HUDEP-2 (cell line): ENCODE data around the gene ACOX1.

Experiments used
- DNase-seq, 76 experiments: peaks; one replicate each; lab custom pipeline; 2025; ENCODE audit not compliant: unreplicated experiment in 76 of 76; lab: John Stamatoyannopoulos, UW

The ACOX1 gene

DNA sequence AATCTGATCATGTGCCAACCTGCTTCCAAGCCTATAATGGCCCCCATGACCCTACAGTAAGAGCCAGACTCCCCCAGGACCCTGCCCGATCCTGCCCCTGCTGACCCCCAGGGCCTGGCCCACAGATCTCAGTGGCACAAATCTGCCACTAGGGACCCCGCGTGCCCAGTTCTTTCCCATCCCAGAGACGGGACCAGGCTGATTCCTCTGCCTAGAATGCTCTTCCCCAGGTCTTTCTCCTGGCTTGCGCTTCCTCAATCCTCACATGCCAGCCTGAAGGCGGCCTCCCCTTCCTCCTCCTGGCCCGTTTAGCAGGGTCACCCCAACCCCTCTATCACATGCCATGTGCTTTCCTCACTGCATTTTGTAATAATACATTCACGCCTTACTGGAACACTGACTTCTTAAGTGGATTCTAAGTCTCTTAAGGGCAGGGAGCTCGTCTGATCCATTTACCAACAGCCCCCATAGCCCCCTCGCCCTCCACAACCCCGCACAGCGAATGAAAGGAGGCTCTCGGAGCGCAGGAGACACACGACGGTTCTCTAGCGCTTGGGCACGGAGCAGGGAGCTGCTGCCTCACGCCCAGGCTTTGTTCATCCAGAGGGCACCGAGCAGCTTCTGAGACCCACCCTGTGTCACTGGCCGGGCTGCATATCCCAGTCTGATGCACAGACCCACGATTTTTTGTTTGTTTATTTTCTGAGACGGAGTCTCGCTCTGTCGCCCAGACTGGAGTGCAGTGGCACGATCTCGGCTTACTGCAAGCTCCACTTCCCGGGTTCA is 83.4 kb downstream of the ACOX1 start:
- peak in 5 of 76 experiments; percentile 16 to 25 (median 19) for DNase-seq

DNA sequence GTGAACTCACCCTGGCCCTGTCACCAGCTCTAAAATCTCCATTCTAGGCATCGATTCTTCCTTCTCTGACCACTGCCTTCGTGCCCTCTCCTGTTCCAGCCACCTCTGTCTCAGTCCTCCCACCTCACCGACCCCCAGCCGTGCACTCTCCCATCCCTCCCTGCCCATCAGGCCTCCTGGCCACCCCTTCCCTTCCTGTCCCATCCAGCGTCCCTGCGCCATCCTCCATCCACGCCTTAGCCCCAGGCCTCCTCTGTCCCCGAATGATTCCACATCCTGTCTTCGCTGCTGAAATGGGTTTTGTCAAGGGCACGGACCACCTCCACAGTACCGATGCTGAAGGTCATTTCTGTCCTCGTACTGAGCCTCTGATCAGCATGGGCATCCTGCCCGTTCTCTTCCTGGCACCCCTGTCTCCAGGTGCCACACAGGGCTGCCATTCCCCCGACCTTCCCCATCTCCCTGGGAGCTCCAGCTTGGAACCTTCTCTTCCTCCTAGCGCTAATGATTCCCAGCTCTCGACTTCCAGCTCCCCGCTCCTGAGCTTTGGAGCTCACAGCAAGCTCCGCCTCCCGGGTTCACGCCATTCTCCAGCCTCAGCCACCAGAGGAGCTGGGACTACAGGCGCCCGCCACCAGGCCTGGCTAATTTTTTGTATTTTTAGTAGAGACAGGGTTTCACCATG is 84.8 kb downstream of the ACOX1 start:
- DNase-seq: no peak

DNA sequence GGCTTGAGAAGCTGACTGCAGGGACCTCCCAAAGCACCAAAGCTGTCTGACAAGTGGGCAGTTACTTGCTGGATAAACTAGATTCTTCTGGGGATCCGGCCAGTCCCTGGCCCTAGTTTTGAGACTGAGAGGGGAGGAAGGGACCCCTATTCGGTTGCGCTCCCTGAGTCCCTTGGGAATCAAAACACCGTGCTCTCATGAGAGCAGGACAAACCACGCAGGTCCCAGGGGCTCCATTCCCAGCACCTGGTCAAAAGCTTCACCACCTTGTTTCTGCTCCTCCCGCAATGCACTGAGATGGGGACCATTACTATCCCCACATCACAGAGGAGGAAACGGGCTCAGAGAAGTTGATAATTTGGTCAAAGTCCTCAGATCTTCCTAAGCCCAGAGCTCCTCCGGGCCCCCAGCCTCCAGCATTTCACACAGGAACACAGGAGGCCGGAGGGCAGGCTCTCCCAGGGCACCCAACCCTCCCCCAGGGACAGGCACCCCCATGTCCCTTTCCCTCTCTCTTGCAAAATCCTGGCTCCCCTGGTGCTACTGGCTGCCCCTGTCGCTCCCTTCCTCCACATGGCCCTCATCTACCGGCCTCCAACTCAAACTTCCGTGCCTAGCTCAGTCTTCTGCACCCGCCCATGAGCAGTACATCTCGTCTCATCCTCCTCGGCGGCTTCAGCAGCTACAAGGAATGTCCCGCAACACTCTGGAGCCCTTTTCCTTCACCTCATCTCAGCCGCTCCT is 85.5 kb downstream of the ACOX1 start:
- no peak for DNase-seq

DNA sequence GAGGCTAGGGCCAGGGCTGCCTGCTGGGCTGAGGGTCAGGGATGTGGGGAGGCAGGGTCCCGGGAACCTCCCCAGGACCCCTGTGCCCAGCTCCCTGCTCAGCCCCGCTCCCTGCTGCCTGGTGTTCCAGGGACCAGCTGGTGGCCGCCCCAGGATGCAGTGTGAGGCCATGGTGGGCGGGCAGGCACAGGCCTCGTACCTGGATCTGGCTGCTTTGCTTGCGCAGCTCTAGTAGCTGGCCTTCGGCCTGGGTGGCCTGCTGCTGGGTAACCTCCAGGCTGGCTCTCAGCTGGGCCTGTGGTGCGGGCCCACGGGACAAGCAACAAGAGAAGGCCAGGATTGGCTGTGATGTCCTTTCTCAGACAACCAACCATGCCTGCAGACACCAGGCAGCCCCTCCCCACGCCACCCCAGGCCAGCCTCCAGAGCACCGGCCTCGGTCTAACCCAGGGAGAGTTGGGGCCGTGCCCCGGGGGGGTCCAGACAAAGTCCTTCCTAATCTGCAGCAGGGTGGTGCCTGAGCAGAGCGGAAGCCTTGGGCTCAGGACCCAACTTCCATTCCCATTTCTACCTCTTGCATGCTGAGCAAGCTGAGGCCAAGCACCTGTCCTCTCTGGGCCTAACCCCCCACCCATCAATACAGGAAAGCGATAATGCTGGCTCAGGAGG is 86.3 kb downstream of the ACOX1 start:
- DNase-seq: no peak

DNA sequence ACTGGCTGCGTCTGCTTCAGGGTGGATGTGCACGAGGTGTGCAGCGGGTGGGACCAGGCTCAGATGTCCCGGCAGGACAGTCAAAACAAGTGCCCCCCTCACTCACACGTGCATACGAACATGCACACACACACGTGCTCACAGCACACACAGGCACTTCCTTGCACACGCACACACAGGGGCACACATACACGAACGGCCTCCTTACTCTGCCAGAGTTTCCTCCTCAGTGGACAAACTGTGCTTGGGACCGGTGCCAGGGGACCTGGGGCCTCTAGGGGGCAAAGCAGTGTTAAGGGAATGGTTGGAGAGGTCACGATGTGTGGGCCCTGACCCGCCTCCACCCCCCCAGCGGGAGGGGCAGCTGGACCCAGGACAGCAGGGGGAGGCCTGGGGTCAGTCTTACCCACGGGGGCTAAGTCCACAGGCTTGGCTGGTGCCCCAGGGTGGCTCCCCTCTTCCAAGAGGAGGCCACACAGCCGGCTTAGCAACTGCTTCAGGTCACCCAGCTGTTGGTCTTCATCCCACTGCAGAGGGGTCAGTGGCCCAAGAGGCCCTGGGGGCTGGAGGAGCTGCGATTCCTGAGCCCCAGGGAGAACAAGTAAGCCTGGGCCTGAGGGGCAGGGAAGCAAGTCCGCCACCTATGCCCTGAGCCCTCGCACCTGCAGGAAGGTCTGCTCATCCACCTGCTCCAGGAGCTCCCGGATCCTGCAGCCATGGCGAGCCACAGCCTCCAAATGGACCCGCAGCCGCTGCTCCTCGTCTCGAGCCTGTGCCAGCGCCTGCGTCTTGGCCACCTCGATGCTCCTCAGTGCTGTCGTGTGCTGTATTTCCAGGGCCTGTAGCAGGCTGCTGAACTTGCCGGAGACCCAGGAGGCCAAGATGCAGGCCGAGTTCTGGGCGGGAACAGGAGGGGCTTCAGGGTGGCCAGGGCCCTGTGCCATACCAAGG is 87.1 kb downstream of the ACOX1 start:
- DNase-seq: no peak
